ENCODE measurements around the gene ABCB9. TPM values are rescaled to one million over a fixed set of nuclear protein-coding genes. Genes with fewer than 3 reads are reported as not detected.
A peak's percentile ranks its signal among the peaks of the same experiment; 100 is the strongest.

Gene ABCB9
- total and polyA plus RNA-seq, 2 donors (not counting 1 experiment from before 2014, with no cell fraction given) = 2.1 to 3.7 TPM

DNA sequence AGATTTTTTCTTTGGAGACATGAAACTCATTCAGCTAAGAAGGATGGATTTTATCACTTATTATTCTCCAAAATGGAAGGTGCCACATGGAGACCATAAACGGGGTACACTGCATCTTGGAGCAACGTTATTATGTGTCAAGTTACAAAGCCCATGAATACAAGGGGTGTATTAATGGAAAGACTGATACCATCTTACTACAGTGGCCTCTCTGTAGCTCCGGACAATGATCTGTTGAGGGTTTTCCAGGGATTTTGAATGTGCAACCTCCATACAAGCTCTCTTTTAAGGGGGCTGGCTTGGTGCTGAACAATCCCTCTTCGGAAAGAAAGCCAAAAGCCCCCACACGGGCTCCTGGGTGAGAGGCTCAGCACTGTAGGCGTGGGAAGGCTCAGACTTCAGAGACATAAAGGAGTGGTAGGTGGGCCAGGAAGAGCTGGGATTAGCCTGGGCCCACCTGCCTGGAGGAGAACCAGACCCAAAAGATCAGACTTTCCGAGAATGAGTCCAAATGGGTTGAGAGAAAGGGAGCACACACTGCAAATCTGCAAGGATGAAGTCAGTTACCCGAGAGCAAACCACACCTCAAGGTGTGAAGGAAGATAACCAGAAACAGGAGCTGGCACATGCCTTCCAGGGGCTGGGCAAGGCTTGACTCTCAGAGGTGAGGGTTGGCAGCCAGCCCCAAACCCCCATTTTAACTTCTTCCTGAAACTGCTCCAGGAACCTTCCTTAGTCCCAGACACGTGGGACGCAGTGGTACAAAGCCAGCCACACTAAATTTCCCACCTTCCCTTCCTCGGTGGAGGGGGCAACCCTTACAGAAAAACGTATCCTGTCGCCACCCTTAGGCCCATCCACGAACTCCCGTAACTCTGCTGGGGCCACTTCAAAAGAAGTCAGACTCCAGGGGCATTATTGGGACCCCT, 71.8 kb downstream of the ABCB9 start:
- Mint-ChIP-seq H3K27ac (peak overlapping the region; percentile 94), H3K27me3 (no peaks in the 10 kb centered on the region), H3K4me3 (peak overlapping the region; percentile 96), H3K9me3 (ENCODE audit: insufficient read depth) (no peaks in the 10 kb centered on the region), H3K4me1 (peaks cover 90% of the 10 kb centered on the region)
- Histone ChIP-seq H3K4me2 (replicated peaks; ENCODE audit: low read depth, low read length, poor library complexity, severe bottlenecking) (peak overlapping the region; percentile 97), H3K4me1 (ENCODE audit: control insufficient read depth in 2 of 2, insufficient read depth in 2 of 2, low read length in 2 of 2) (peaks cover 89 to 91% of the 10 kb centered on the region in 2 donors), H3K36me3 (replicated peaks in 1 of 2; ENCODE audit: control extremely low read depth in 1 of 2, control insufficient read depth in 1 of 2, extremely low read depth in 1 of 2, insufficient read depth in 2 of 2, low read length in 1 of 2) (no peaks in the 10 kb centered on the region), H3K27me3 (replicated peaks in 1 of 4; ENCODE audit: control extremely low read depth in 1 of 4, control insufficient read depth in 3 of 4, insufficient read depth in 4 of 4, low read length in 3 of 4) (no peaks in the 10 kb centered on the region), H3K27ac (ENCODE audit: low read length in 2 of 2) (peak overlapping the region; percentile 90 to 99), H2AFZ (ENCODE audit: insufficient read depth, low read depth, low read length, poor library complexity, severe bottlenecking) (no peak overlapping the region), H3K9ac (ENCODE audit: low read length) (peak overlapping the region; percentile 99), H3K79me2 (ENCODE audit: control insufficient read depth, insufficient read depth, low read length) (peaks cover 77% of the 10 kb centered on the region), H3K4me3 (ENCODE audit: control extremely low read depth in 1 of 5, extremely low read depth in 1 of 5, insufficient read depth in 1 of 5, low read depth in 2 of 5, low read length in 4 of 5) (peak overlapping the region; percentile 74 to 98 (median 97)), H4K20me1 (ENCODE audit: control insufficient read depth, insufficient read depth, low read length, poor library complexity, severe bottlenecking) (peaks cover 19% of the 10 kb centered on the region), H3K9me3 (ENCODE audit: control extremely low read depth in 1 of 3, control insufficient read depth in 2 of 3, insufficient read depth in 1 of 3, low read length in 2 of 3) (peaks cover 0 to 4% (median 0%) of the 10 kb centered on the region in 3 donors)
- ChIA-PET POLR2A (interaction anchor here (0.8 to 1.0 kb wide), 2 partner anchors 12 to 23 kb away, joined by 3 to 6 read pairs; no protein-coding TSS in a partner anchor), CTCF (interaction anchor here (0.7 to 9.8 kb wide), 8 partner anchors 10 to 825 kb away, joined by 4 to 101 read pairs (median 6); no protein-coding TSS in a partner anchor)
- DNase-seq (peak; percentile 45), ATAC-seq (ENCODE audit: low read depth) (no peak)
- 37% methylated on average over 13 of the region's 15 CpGs for WGBS (ENCODE audit: insufficient coverage)
- intact Hi-C loops (cut with micrococcal nuclease) = loop anchor here (2.0 kb wide), 1 partner anchor 14 kb away; no protein-coding TSS in a partner anchor
- no peak for TF ChIP-seq EZH2 (IDR thresholded peaks at IDR 0.05; ENCODE audit: borderline replicate concordance, insufficient read depth, low read depth, low read length, poor library complexity, severe bottlenecking)
- TF ChIP-seq, protein P1, sequence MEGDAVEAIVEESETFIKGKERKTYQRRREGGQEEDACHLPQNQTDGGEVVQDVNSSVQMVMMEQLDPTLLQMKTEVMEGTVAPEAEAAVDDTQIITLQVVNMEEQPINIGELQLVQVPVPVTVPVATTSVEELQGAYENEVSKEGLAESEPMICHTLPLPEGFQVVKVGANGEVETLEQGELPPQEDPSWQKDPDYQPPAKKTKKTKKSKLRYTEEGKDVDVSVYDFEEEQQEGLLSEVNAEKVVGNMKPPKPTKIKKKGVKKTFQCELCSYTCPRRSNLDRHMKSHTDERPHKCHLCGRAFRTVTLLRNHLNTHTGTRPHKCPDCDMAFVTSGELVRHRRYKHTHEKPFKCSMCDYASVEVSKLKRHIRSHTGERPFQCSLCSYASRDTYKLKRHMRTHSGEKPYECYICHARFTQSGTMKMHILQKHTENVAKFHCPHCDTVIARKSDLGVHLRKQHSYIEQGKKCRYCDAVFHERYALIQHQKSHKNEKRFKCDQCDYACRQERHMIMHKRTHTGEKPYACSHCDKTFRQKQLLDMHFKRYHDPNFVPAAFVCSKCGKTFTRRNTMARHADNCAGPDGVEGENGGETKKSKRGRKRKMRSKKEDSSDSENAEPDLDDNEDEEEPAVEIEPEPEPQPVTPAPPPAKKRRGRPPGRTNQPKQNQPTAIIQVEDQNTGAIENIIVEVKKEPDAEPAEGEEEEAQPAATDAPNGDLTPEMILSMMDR (IDR thresholded peaks at IDR 0.05) = no peak

All from B cell (primary cell).